HG03108 (cell line): ENCODE data around the gene PCNX1.
A peak's percentile ranks its signal among the peaks of the same experiment; 100 is the strongest.
"Not testable (repeated sequence)": the region's sequence is repeated elsewhere in the genome, so short reads cannot be mapped to it uniquely, and the experiment has no call there.

Source experiments
- ATAC-seq: cut with Tn5 transposase; IDR thresholded peaks from one replicate; pipeline ENCODE4 v1.9.1; 2021; ENCODE audit warnings: moderate library complexity; ENCODE audit not compliant: unreplicated experiment

Gene PCNX1

DNA sequence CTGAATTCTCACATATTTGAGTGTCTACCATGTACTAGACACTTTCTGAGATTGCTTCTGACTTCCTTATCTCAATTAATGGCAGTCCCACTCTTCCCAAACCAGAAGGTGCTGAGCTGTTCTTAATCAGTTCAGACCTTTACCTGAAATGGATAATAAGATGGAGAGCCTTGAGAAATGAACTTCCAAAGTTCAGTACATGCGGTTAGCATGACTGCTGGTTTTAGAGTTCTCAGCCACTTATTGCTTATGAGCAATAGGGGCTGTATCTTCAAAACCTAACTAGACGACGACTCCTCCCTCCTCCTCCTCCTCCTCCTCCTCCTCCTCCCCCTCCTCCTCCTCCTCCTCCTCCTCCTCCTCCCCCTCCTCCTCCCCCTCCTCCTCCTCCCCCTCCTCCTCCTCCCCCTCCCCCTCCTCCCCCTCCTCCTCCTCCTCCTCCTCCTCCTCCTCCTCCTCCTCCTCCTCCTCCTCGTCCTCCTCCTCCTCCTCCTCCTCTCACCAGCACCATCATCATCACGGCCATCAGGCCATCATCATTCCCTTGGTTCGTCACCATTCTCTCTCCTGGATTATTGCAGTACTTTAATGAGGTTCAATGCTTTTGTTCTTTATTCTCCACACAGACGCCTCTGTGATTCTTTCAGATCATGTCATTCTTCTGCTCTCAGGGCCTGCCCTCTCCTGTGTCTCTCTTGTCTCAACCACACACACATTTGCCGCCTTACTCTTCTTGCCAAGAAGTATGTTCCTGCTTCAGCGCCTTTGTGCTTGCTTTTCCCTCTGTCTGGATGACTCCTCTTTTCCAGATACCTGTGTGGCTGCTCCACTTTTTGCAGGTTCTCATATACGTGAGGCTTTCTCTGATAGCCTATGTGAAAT is 2.7 kb downstream of the PCNX1 start:
- ATAC-seq, result no peak

DNA sequence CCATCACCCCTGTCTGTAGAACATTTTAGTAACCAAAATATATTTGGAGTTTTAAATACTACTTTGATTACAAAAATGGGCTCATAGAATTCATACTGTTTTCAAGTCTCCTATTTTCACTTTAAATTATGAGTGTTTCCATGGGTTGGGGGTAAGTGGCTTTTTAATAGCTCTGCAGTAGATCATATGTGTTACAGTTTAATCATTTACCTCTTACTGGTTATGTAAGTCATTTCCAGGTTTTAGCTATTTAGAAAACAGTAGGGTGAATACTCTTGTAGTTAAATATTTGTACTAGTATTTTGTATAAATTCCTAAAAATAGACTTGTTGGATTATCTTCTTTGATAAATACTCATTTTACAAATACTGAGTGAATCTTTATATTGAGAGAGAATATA is 8.2 kb downstream of the PCNX1 start:
- no peak for ATAC-seq

DNA sequence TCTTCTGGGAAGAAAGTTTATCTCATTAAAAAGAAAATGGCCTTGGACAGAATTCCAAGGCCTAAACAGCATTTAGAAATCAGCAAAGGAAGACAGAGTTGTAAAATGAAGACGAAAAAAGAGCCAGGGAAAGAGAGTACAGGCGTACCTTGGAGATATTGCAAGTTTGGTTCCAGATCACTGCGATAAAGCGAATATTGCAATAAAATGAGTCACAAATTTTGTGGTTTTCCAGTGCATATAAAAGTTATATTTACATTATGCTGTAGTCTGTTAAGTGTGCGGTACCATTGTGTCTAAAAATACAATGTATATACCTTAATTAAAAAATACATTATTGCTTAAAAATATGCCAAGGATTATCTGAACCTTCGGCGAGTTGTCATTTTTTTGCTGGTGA is 9.0 kb downstream of the PCNX1 start:
- ATAC-seq, result no peak

DNA sequence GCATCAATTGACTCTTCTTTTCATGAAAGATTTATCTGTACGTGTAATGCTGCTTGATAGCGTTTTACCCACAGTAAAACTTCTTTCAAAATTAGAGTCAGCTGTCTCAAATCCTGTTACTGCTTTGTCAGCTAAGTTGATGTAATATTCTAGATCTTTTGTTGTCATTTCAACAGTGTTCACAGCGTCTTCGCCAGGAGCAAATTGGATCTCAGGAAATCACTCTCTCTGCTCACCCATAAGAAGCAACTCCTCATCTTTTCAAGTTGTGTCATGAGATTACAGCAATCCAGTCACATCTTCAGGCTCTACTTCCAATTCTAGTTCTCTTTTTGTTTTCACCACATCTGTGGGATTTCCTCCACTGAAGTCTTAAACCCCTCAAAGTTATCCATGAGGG is 9.5 kb downstream of the PCNX1 start:
- no peak for ATAC-seq

DNA sequence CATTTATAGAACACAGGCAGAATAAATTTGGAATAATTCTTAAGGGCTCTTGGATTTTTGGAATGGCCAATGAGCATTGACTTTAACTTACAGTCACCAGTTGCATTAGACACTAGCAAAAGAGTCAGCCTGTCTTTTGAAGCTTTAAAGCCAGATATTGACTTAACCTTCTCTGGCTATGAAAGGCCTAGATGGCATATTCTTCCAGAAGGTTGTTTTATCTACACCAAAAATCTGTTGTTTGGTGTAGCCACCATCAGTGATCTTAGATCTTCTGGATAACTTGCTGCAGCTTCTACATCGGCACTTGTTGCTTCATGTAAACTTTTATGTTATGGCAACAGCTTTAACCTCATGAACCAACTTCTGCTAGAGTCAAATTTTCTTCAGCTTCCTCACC is 10.4 kb downstream of the PCNX1 start:
- no peak for ATAC-seq

DNA sequence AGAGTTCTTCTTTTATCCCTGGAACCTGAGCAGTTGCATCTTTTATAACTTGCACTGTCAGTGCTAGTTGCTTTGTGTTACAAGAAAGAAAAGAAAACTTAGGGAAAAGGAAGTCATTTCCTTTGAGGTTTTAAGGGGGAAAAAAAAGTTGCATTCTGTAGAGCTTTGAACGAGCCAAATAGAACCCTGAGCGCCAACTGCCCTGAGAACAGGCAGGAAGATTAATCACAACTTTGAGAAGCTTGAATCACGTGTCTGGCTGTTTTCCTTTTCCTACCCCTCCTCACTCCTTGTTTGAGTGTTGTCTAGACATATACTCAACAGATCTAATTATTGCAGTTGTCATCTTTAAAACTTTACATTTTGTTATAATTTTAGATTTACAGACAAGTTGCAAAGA is 12.5 kb downstream of the PCNX1 start:
- ATAC-seq, result no peak

DNA sequence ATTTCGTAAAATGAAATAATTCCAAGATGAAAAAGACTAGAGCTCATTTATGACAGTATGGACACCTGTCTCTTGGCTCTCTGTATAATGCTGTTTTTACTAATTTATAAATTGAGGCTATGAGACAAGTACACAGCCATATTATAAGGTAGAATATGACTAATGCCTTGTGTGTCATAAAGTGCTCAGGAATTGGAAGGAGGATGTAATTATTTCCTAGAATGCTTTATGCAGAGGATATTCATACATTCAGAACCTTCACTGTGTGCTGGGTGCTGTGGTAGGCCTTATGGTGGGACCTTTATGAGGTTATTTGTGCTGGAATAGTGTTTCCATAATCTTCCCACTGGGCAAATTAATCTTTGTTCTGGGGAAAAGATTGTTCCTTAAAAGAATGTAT is 13.3 kb downstream of the PCNX1 start:
- no peak for ATAC-seq

DNA sequence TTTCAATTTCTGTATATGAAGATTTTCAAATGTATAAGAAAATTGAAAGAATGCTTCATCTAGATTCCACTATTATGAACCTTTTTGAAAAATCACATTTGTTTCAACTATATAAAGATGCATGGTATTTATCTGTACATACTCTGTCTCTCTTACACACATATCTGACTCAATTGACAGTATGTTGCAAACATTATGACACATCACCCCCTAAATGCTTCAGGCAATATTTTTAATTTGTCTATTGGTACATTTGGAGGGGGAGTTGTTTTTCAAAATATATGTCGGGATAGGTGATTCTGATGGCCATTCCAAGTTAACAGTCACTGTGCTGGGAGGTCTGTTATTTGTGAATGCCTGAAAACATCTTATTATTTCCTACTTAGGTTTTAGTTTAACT is 14.4 kb downstream of the PCNX1 start:
- ATAC-seq, result no peak

DNA sequence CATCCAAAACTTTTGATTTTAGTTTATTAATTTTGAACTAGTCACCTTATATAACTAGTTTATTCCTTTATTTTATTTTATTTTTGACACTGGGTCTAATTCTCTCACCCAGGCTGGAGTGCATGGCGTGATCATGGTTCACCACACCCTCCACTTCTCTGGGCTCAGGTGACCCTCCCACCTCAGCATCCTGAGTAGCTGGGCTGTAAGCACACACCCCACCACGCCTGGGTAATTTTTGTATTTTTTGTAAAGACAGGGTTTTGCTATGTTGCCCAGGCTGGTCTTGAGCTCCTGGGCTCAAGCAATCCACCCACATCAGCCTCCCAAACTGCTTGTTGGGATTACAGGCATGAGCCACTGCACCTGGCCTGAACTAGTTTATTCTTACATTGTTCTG is 17.3 kb downstream of the PCNX1 start:
- ATAC-seq, result no peak

DNA sequence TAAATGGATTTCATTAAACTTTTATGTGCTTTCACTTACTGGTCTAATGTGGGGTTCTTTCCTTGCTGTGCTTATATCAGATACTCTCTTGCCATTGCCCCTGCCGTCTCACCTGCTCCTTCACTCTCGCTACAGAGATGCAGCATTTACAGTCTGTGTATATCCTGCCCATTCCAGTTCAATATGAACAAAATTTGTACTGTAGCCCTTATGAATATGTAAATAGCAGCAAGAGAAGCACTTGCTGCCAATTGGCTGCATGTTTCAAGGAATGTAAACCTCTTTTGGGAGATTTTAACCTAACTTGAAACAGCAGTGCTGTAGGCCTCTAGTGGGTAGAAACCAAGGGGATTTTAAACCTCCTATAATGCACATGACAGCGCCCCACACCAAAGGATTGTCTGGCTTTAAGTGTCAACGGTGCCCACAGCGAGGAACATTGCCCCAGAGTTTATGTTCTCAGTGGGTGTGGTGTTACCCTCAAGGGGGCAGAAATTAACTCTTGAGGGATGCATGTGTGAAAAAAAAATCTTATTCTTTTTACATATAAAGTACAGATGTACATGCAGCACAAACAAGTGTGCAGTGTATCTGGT is 19.1 kb downstream of the PCNX1 start:
- no peak for ATAC-seq

DNA sequence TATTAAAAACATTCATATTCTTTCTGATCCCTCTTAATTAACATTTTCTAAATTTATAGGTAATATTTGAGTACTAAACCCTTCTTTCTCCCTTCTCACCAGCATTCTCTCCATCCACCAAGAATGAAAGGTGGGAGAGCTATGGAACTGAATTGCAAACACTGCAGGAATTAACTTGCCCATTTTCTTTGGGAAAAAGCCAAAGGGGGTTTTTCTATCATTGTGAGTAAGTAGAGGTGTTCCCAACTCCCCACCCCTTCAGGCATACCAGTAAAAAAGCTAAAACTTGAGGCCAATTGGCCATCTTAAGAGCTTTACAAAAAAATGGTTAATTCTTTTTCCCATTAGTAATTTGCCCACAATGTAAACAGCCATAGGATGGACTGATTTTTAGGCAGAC is 23.7 kb downstream of the PCNX1 start:
- no peak for ATAC-seq

DNA sequence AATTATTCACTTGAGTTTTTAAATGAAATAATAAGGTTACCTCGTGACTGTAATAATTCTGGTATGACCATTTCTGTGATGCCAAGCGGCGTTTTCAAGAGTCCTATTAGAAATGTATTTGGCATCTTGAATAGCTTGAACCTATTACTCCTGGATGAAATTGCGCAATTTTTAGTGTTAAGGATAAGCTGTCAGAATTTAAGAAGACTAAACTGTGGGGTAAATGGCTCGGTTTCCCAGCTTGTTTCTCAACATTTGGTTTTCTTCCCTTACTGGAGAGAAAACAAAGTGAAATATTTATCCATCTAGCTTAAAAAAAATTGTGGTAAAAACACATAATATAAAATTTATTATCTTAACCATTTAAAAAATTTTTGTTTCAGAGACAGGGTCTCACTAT is 26.8 kb downstream of the PCNX1 start:
- ATAC-seq, result no peak

DNA sequence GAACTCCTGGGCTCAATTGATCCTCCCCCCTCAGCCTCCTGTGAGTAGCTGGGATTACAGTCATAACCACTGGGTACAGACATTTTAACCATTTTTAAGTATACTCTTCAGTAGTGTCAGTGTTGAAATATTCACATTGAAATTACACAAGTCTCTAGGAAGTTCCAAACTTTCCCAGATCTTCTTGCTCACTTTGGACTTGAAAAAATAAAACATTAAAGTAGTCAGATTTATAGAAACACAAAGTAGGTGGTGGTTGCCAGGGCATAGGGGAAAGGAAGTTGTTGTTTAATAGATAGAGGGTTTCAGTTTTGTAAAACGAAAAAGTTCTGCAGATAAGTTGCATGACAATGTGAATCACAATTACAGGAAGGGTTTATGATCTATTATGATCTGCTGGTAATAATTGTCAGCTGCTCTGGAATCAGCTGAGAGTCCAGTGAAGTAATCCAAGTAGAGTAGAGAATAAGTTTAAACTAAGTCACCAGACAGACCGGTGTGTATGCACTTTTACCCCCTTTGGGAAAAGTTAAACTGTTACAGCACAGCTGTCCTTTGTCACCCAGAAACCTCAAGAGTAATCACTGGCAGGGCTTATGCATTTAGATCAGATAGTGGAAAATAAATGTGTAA is 27.4 kb downstream of the PCNX1 start:
- ATAC-seq, result peak; percentile 83

DNA sequence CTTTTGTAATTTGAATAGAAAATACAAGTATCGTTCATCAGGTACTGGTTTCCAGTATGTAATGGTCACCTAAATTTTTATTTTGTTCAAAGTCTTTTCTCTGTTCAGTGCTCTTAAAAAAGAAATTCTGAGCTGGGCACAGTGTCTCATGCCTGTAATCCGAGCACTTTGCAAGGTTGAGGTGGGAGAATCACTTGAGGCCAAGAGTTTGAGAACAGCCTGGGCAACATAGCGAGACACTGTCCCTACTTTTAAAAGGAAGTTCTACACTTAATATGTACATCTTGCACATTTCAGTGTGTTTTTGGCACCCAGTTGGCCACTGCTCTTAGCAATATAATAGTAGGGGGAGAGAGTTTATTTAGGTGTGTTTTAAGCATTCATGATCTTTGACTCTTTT is 27.9 kb downstream of the PCNX1 start:
- ATAC-seq, result no peak

DNA sequence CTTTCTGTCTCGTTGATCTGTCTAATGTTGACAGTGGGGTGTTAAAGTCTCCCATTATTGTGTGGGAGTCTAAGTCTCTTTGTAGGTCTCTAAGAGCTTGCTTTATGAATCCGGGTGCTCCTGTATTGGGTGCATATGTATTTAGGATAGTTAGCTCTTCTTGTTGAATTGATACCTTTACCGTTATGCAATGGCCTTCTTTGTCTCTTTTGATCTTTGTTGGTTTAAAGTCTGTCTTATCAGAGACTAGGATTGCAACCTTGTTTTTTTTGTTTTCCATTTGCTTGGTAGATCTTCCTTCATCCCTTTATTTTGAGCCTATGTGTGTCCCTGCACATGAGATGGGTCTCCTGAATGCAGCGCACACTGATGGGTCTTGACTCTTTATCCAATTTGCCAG is 32.4 kb downstream of the PCNX1 start:
- ATAC-seq, result not testable (repeated sequence)

DNA sequence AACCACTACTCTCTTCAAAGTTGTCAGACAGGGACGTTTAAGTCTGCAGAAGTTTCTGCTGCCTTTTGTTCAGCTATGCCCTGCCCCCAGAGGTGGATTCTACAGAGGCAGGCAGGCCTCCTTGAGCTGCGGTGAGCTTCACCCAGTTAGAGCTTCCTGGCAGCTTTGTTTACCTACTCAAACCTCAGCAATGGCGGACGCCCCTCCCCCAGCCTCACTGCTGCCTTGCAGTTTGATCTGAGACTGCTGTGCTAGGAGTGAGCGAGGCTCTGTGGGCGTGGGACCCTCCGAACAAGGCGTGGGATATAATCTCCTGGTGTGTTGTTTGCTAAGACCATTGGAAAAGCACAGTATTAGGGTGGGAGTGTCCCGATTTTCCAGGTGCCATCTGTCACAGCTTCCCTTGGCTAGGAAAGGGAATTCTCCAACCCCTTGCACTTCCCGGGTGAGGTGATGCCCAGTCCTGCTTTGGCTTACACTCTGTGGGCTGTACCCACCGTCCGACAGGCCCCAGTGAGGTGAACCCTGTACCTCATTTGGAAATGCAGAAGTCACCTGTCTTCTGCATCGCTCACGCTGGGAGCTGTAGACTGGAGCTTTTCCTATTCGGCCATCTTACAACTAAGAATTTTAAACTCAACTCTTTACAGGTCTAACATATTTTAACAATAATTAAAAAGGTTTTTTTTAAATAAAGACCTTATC is 34.5 kb downstream of the PCNX1 start:
- not testable (repeated sequence) for ATAC-seq

DNA sequence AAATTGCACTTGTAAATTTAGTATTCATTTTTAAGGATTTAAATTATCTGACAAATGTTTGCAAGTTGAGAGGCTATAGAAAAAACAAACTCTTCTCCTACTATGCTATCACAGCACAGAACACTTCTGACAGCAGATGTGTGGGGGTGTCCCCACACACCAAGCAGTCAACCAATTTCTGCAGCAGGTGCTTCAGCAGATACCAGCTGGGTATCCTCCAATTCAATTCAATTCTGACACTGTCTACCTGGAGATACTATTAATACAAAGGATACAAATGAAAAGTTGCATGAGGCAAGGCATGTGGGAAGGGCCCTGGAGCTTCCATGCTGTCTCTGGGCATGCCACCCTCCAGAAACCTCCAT is 35.1 kb downstream of the PCNX1 start:
- no peak for ATAC-seq

DNA sequence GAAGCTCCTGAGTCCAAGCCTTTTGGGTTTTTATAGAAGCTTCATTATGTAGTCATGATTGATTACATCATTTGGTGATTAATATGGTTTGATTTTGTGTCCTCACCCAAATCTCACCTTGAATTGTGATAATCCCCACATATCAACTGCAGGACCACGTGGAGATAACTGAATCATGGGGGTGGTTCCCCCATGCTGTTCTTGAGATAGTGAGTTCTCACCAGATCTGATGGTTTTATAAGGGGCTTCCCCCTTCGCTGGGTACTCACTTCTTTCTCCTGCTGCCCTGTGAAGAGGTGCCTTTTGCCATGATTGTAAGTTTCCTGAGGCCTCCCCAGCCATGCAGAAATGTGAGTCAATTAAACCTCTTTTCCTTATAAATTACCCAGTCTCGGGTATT is 35.5 kb downstream of the PCNX1 start:
- not testable (repeated sequence) for ATAC-seq

DNA sequence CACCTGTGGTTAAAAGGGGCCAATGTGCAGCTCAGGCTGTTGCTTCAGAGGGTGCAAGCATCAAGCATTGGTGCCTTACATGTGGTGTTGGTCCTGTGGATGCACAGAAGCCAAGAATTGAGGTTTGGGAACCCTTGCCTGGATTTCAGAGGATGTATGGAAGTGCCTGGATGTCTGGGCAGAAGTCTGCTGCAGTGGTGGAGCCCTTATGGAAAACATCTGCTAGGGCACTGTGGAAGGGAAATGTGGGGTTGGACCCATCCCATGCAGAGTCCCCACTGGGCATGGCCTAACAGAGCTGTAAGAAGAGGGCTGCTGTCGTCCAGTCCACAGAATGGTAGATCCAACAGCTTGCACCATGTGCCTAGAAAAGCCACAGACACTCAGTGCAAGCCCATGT is 36.6 kb downstream of the PCNX1 start:
- no peak for ATAC-seq

DNA sequence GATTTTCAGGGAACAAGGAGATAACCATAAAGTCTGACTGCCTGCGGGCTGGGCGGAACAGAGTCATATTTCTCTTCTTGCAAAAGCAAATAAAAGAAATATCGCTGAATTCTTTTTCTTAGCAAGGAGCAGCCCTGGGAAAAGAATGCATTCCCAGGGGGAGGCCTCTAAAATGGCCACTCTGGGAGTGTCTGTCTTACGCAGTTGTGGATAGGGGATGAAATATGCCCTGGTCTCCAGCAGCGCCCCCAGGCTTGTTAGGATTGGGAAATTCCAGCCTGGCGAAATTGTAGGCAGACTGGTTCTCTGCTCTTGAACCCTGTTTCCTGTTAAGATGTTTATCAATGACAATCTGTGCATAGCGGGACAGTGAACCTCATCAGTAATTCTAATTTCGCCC is 40.5 kb downstream of the PCNX1 start:
- no peak for ATAC-seq

DNA sequence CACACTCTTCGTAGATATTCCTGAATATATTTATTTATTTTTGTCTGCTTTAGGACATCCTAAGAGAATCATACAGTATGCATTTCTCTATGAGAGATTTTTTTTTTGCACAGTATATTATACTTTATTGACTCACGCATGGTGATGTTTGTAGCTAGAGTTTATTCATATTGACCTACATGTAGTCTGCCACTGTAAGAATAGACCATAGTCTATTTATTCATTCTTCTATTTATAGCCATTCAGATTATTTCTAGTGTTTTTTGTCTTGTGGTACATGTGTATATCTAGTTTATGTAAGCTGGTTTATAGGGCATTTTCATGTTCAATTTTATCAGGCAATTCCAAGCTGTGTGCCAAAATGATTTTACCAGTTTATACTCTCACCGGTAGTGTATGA is 45.2 kb downstream of the PCNX1 start:
- ATAC-seq, result no peak

DNA sequence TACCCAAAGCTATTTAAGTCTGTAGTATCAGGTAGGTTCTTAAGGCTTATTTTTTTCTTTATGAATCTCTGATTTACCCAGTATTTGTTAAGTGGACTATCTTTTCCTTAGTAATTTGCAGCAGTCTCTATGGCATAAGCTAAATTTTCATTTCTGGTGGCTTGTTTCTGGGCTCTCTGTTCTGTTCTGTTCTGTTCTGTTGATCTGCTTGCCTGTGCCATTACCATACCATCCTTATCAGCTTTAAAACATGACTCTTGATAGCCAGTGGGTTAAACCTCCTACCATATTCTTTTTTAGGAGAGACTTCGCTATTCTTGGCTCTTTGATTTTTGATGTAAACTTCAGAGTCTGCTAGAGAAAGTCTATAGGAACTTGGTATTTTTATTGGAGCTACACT is 46.8 kb downstream of the PCNX1 start:
- ATAC-seq, result no peak
